SH-SY5Y (cell line): ENCODE measurements around the gene OLFM1.

ENCODE experiments used
- GATA2 ChIP-seq: IDR thresholded peaks from 2 replicates; pipeline ENCODE4 v1.6.1; 2011; ENCODE audit warnings: mild to moderate bottlenecking, low read depth, low read length
- GATA3 ChIP-seq: IDR thresholded peaks from 2 replicates; pipeline ENCODE4 v1.6.1; 2011; ENCODE audit warnings: low read depth, mild to moderate bottlenecking, low read length, moderate library complexity

- TF ChIP-seq GATA2: no peak
- TF ChIP-seq GATA3: no peak
Observed at GRCh38 chr9:135119496-135120064, 32.1 kb downstream of the OLFM1 start.
